ENCODE measurements around the gene ERRFI1.

Gene ERRFI1

DNA sequence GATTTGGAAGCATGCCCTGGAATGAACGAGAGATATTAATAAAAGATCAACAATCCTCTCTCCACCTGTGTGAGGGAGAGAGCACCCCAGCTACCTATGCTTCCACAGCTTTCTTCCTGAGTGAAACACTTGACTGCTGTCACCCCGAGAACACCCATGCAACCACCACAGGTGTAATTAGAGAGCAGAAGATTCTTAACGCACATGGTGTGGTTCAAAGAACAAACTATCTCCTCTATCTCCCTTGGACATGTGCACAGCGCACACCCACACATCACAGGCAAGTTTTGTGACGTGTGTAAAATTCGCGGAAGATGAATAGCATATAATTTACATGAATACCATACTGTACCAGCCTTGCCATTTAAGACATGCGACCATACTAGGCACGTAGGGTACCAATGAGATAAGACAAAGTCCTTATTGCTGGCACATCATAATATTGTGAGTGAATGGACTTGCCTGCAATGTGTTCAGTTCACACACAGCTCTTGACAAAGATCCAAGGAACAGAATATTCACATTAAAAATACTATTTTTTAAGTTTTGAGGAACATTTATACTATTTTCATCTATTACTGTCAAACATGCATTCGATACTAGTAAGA lies 11.6 kb downstream of the ERRFI1 start:
- TF ChIP-seq CTCF (IDR thresholded peaks at IDR 0.05; ENCODE audit: low read depth, low read length, missing control alignments), result no peak
- H3K4me3 ChIP-seq (replicated peaks; ENCODE audit: low read depth, low read length), result no peak overlapping the region
- DNase-seq (ENCODE audit: extremely low read depth, low read depth), result no peak

- no peak overlapping the region for H3K4me3 ChIP-seq (replicated peaks; ENCODE audit: low read depth, low read length)
- DNase-seq (ENCODE audit: extremely low read depth, low read depth), result no peak
- TF ChIP-seq CTCF (IDR thresholded peaks at IDR 0.05; ENCODE audit: low read depth, low read length, missing control alignments), result no peak
These were observed 12.3 kb downstream of the ERRFI1 start for GRCh38 chr1:8013800-8014199.

- no peak for DNase-seq (ENCODE audit: extremely low read depth, low read depth)
- TF ChIP-seq CTCF (IDR thresholded peaks at IDR 0.05; ENCODE audit: low read depth, low read length, missing control alignments), result no peak
- H3K4me3 ChIP-seq (replicated peaks; ENCODE audit: low read depth, low read length), result no peak overlapping the region
These were observed 12.7 kb downstream of the ERRFI1 start for GRCh38 chr1:8013399-8013798.

GRCh38 chr1:8012955-8013354 lies 13.2 kb downstream of the ERRFI1 start:
- no peak for TF ChIP-seq CTCF (IDR thresholded peaks at IDR 0.05; ENCODE audit: low read depth, low read length, missing control alignments)
- H3K4me3 ChIP-seq (replicated peaks; ENCODE audit: low read depth, low read length), result no peak overlapping the region
- no peak for DNase-seq (ENCODE audit: extremely low read depth, low read depth)

DNA sequence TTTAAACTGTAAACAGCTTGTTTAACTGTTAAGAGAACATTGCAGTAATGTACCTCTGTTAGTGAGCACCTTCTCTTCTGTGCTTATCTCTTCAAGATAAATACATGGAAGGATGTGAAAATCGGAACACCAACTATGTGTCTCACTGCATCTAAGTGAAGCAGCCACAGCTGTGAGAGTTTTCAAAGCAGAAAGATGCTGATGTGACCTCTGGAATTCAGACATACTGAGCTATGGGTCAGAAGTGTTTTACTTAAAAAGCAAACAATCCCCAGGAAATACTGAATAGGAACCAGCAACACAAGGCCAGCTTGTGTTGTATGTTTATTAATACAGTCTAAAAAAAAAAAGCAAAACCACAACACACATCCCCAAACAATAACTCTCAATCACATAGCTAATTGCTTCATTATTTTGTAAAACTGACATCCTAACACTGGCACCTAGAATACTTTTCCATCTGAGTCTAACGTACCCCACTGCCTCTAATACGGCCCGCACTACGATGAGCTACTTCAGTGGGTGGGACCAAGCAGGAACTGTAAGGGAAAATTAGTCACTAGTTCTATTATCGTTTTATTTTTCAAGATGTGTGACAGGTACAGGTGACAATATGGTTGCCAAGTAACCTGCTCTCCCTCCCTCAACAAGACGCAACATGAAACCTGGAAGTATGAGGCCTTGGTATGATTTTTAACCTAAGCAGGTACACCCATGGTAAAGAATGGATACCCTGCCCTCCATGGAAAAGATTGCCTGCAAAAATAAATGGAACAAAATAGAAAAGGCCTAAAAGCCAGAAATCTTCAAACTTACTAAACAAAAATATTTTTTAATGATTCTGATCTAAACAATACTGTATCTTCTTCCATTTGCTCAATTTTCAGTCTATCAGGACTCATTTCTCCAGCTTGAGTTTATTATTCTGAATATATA lies 13.9 kb downstream of the ERRFI1 start:
- no peak for TF ChIP-seq CTCF (IDR thresholded peaks at IDR 0.05; ENCODE audit: low read depth, low read length, missing control alignments)
- DNase-seq (ENCODE audit: extremely low read depth, low read depth), result no peak
- H3K4me3 ChIP-seq (replicated peaks; ENCODE audit: low read depth, low read length), result no peak overlapping the region

GRCh38 chr1:8011016-8011415 lies 15.1 kb downstream of the ERRFI1 start:
- no peak for DNase-seq (ENCODE audit: extremely low read depth, low read depth)
- TF ChIP-seq CTCF (IDR thresholded peaks at IDR 0.05; ENCODE audit: low read depth, low read length, missing control alignments), result no peak
- no peak overlapping the region for H3K4me3 ChIP-seq (replicated peaks; ENCODE audit: low read depth, low read length)

Measured in HFF-Myc (cell line).